ENCODE measurements around the gene TBR1. TPM values are rescaled to one million over a fixed set of nuclear protein-coding genes. Genes with fewer than 3 reads are reported as not detected.

TBR1 gene
- total and polyA plus RNA-seq, 2 of the 4 experiments (the other 2 are of a cell fraction): not detected

DNA sequence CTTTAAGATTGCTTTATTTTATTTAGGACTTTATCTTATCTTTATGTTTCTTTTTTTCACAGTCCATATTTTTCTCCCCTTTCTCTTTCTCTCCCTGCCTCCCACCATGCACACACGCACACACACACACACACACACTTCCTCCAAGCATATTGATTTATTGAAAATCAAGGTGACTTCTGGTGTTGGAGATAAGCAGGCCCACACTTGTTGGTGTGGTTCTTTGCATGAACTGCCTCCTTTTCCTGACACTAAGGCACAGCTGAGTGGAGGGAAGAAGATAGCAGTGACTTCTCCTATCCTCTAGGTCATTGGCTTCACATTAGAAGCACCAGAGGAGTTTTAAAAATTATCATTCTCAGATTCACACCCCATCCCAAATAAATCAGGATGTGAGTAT is 18.0 kb downstream of the TBR1 start:
- Histone ChIP-seq H2BK15ac (ENCODE audit: low read depth, low read length) (no peak overlapping the region), H3K27me3 (ENCODE audit: control insufficient read depth, insufficient read depth, low read length) (peaks cover 21% of the 10 kb centered on the region), H2BK120ac (ENCODE audit: low read depth, low read length) (no peak overlapping the region), H3K18ac (ENCODE audit: low read depth, low read length) (no peak overlapping the region), H2BK5ac (ENCODE audit: low read depth, low read length, poor library complexity, severe bottlenecking) (no peak overlapping the region), H3K14ac (replicated peaks; ENCODE audit: low read depth, low read length) (no peak overlapping the region), H3K4ac (ENCODE audit: low read depth, low read length) (no peak overlapping the region), H3K4me2 (ENCODE audit: low read depth, low read length) (no peak overlapping the region), H3K9me3 (ENCODE audit: control insufficient read depth, insufficient read depth, low read length) (no peaks in the 10 kb centered on the region), H3K23ac (ENCODE audit: low read depth, low read length) (no peak overlapping the region), H4K91ac (ENCODE audit: insufficient read depth, low read depth, low read length) (no peak overlapping the region), H3K9me1 (ENCODE audit: insufficient read depth, low read length) (no peaks in the 10 kb centered on the region), H3K56ac (ENCODE audit: extremely low read depth, insufficient read depth, low read length) (no peak overlapping the region), H2AK5ac (ENCODE audit: low read depth, low read length) (no peak overlapping the region), H3K79me1 (ENCODE audit: low read depth in 1 of 2, low read length in 2 of 2) (no peaks in the 10 kb centered on the region), H2AK9ac (replicated peaks; ENCODE audit: low read depth, low read length, poor library complexity) (no peak overlapping the region), H3K27ac (ENCODE audit: insufficient read depth, low read length) (no peak overlapping the region), H2AFZ (replicated peaks; ENCODE audit: low read length, poor library complexity) (no peak overlapping the region), H2BK20ac (ENCODE audit: low read depth, low read length) (no peak overlapping the region), H3K4me1 (ENCODE audit: control insufficient read depth, insufficient read depth, low read length) (no peaks in the 10 kb centered on the region), H4K20me1 (ENCODE audit: insufficient read depth, low read length) (no peaks in the 10 kb centered on the region), H3K9ac (ENCODE audit: low read depth, low read length) (no peak overlapping the region), H4K8ac (ENCODE audit: low read depth in 2 of 2, low read length in 2 of 2) (no peak overlapping the region), H3K36me3 (ENCODE audit: control insufficient read depth, insufficient read depth, low read length) (no peaks in the 10 kb centered on the region), H4K5ac (ENCODE audit: low read depth, low read length) (no peak overlapping the region), H3K4me3 (ENCODE audit: insufficient read depth, low read depth, low read length) (no peak overlapping the region)
- DNase-seq (no peak), ATAC-seq (ENCODE audit: low read depth) (no peak)
- POLR2A ChIA-PET (ENCODE audit: unreplicated experiment): no interaction called here
- intact Hi-C loops (cut with micrococcal nuclease): no loop called here
- in situ Hi-C loops (cut with MboI; ENCODE audit: low sequenced_read_pairs): no loop called here
- no CpG with 5 or more reads among the region's 1 CpG for WGBS, 2 experiments (ENCODE audit: extremely low coverage in 2 of 2, insufficient read length in 1 of 2)
- TF ChIP-seq ELK1 (IDR thresholded peaks at IDR 0.05; ENCODE audit: borderline replicate concordance, low read depth, low read length) (no peak), CHD1 (IDR thresholded peaks at IDR 0.05; ENCODE audit: low read depth, low read length) (no peak), FOS (IDR thresholded peaks at IDR 0.05; ENCODE audit: low read depth, low read length) (no peak), CEBPB (IDR thresholded peaks at IDR 0.05; ENCODE audit: low read depth, low read length) (no peak), MAZ (IDR thresholded peaks at IDR 0.05; ENCODE audit: borderline replicate concordance, low read depth, low read length) (no peak), RFX5 (IDR thresholded peaks at IDR 0.05; ENCODE audit: low read depth, low read length) (no peak), MXI1 (IDR thresholded peaks at IDR 0.05; ENCODE audit: borderline replicate concordance, low read depth, low read length) (no peak), RAD21 (IDR thresholded peaks at IDR 0.05; ENCODE audit: low read length) (no peak), BHLHE40 (IDR thresholded peaks at IDR 0.05; ENCODE audit: low read depth, low read length) (no peak), MAFK (IDR thresholded peaks at IDR 0.05; ENCODE audit: low read depth, low read length) (no peak), SMC3 (IDR thresholded peaks at IDR 0.05; ENCODE audit: low read depth, low read length) (no peak), POLR2A (IDR thresholded peaks at IDR 0.05; ENCODE audit: low read depth, low read length) (no peak), RCOR1 (IDR thresholded peaks at IDR 0.05; ENCODE audit: insufficient replicate concordance, low read length) (no peak)
- TF ChIP-seq, protein P1, sequence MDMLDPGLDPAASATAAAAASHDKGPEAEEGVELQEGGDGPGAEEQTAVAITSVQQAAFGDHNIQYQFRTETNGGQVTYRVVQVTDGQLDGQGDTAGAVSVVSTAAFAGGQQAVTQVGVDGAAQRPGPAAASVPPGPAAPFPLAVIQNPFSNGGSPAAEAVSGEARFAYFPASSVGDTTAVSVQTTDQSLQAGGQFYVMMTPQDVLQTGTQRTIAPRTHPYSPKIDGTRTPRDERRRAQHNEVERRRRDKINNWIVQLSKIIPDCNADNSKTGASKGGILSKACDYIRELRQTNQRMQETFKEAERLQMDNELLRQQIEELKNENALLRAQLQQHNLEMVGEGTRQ (IDR thresholded peaks at IDR 0.05; ENCODE audit: low read depth, low read length): no peak
- TF ChIP-seq, protein P2, sequence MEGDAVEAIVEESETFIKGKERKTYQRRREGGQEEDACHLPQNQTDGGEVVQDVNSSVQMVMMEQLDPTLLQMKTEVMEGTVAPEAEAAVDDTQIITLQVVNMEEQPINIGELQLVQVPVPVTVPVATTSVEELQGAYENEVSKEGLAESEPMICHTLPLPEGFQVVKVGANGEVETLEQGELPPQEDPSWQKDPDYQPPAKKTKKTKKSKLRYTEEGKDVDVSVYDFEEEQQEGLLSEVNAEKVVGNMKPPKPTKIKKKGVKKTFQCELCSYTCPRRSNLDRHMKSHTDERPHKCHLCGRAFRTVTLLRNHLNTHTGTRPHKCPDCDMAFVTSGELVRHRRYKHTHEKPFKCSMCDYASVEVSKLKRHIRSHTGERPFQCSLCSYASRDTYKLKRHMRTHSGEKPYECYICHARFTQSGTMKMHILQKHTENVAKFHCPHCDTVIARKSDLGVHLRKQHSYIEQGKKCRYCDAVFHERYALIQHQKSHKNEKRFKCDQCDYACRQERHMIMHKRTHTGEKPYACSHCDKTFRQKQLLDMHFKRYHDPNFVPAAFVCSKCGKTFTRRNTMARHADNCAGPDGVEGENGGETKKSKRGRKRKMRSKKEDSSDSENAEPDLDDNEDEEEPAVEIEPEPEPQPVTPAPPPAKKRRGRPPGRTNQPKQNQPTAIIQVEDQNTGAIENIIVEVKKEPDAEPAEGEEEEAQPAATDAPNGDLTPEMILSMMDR (conservative IDR thresholded peaks at IDR 0.05; ENCODE audit: low read depth, low read length): no peak
- dilution Hi-C loops (cut with HindIII; ENCODE audit: low sequenced_read_pairs, unreplicated experiment): no loop called here
- CTCF ChIA-PET: no interaction called here
- BruUV-seq (replicated peaks): no TSS peak
